ENCODE results near the gene GAS7.

GAS7 gene

DNA sequence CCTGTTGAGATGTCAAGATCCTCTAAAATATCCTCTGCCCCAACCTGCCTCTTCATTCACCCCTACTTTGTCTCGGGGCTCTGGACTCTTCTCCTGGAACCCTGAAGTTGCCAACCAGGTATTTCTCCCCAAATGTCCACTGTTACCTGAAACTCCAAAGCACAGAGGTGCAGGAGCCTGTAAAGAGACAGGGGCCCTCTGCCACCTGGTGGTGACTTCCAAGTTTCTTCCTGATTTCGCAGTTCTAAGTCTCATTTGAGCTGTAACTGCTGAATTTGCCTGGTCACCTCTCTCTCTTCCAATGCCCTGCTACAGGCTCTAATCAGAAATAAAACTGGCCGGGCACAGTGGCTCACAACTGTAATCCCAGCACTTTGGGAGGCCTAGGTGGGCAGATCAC is 216.2 kb downstream of the GAS7 start:
- in situ Hi-C loops (cut with MboI; ENCODE audit: low sequenced_read_pairs, unreplicated experiment) = no loop called here
- DNase-seq (ENCODE audit: low spot score) = peak; percentile 60
- TF ChIP-seq, protein P1, sequence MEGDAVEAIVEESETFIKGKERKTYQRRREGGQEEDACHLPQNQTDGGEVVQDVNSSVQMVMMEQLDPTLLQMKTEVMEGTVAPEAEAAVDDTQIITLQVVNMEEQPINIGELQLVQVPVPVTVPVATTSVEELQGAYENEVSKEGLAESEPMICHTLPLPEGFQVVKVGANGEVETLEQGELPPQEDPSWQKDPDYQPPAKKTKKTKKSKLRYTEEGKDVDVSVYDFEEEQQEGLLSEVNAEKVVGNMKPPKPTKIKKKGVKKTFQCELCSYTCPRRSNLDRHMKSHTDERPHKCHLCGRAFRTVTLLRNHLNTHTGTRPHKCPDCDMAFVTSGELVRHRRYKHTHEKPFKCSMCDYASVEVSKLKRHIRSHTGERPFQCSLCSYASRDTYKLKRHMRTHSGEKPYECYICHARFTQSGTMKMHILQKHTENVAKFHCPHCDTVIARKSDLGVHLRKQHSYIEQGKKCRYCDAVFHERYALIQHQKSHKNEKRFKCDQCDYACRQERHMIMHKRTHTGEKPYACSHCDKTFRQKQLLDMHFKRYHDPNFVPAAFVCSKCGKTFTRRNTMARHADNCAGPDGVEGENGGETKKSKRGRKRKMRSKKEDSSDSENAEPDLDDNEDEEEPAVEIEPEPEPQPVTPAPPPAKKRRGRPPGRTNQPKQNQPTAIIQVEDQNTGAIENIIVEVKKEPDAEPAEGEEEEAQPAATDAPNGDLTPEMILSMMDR (IDR thresholded peaks at IDR 0.05; ENCODE audit: borderline replicate concordance, control extremely low read depth, extremely low read depth, insufficient read depth, missing control alignments) = peak; percentile 28

DNA sequence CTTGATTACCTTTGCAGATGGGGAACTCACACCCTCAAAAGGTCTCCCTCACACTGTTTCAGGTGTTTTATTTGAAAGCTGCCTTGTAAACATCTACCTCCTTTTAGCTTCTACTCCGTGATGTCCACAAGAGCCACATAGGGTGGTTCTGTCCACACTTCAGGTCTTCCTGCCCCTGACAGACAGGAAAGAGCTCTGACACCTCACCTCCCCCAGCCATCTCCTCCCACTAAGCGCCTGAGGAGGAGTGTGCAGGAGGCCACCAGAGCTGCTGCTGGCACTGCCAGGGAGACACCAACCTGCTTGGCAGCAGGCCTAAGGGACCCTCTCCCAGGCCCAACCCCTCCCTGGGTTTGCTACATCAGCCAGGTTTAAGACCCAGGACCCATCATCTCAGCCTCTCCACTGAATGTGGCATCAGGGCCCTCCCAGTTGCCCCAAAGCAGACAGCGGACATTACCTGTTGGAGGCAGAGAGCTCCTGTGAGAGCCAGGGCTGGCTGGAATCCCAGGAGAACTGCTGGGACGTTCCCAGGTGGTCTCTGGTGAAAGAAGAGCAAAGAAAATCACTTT is 217.0 kb downstream of the GAS7 start:
- in situ Hi-C loops (cut with MboI; ENCODE audit: low sequenced_read_pairs, unreplicated experiment) = no loop called here
- TF ChIP-seq, protein P1 (IDR thresholded peaks at IDR 0.05; ENCODE audit: borderline replicate concordance, control extremely low read depth, extremely low read depth, insufficient read depth, missing control alignments) = no peak

DNA sequence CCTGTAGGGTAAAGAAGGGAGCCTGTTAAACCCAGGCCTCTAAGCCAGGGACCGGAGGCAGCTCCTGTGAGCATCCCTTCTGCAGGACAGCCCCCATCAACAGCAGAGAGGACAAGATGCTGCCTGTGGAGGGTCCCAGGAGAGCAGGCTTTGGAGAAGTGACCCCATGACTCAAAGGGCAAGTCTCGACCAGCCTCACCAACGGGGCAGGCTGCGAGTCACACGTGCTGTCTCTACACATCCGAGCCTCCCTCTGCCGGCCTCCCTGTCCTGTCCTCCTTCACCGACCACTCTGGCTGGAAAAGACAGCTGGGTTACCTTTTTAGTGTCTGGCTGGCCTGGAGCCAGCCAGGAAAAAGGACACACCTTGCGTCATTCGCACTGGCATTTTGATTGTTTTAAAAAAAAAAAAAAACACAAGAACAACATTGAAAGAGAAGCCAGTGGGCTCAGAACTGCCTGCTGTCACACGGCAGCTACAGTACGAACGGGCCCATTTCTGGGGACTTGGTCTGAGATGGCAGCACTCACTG is 218.9 kb downstream of the GAS7 start:
- TF ChIP-seq, protein P1 (IDR thresholded peaks at IDR 0.05; ENCODE audit: borderline replicate concordance, control extremely low read depth, extremely low read depth, insufficient read depth, missing control alignments) = no peak
- in situ Hi-C loops (cut with MboI; ENCODE audit: low sequenced_read_pairs, unreplicated experiment) = no loop called here
- no peak for DNase-seq (ENCODE audit: low spot score)

More for the DNA sequence above, 217.0 kb downstream of the GAS7 start:
- no peak for DNase-seq (ENCODE audit: low spot score)

DNA sequence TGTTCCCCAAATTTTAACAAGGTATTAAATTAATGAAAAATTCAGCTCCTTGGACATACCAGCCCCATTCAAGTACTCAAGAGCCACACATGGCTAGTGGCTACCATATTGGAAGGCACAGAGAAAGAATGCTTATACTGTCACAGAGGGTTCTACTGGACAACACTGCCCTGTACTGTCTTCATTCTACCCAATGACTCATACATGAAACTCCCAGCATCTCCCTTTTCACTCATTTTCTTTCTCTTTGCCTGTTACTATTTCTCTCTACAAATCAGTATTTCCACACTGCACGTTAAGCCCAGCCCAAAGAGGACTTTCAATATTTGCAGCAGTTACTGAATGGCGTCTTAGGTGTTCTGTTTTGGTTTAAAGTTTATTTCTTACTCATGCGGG is 221.2 kb downstream of the GAS7 start:
- no peak for DNase-seq (ENCODE audit: low spot score)
- in situ Hi-C loops (cut with MboI; ENCODE audit: low sequenced_read_pairs, unreplicated experiment) = no loop called here
- TF ChIP-seq, protein P1 (IDR thresholded peaks at IDR 0.05; ENCODE audit: borderline replicate concordance, control extremely low read depth, extremely low read depth, insufficient read depth, missing control alignments) = no peak

DNA sequence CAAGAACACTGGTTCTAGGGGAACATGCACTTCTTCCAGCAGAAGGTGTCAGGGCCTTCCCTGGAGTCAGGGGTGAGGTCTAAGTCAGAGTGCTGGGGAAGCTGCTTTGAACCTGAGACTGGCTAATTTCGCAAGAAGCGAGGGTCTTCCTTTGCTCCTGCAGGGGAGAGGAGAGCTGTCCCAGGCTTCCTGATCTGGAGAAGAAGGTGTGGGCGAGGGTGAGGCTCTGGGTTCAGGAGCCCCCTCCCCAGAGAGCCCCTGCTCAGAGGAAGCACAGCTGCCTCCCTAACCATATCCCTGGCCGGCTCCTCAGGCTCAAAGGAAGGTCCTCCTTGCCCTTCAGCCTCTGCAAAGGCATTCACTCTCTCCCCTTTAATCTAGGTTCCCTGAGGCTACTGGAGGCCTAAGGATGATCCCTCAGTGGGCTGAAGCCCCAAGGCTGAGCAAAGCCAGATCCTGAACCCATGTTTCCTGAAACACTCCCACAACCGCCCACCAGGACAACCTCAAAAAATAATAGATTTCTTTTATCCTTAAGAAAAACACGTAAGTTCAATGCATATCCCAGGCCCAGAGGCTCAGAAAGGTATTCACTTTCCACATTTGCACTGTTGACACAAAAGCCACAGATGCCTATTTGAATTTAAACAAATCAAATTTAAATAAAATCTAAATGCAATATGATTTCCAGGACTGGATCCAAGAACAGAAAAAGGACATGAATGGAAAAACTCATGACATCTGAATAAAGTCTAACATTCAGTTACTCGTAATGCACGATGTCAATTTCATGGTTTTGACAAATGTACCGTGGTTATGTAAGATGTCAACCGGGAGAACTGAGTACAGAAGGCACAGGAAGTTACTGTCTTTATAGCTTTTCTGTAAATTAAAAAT is 221.9 kb downstream of the GAS7 start:
- DNase-seq (ENCODE audit: low spot score) = no peak
- TF ChIP-seq, protein P1 (IDR thresholded peaks at IDR 0.05; ENCODE audit: borderline replicate concordance, control extremely low read depth, extremely low read depth, insufficient read depth, missing control alignments) = no peak
- in situ Hi-C loops (cut with MboI; ENCODE audit: low sequenced_read_pairs, unreplicated experiment) = no loop called here

DNA sequence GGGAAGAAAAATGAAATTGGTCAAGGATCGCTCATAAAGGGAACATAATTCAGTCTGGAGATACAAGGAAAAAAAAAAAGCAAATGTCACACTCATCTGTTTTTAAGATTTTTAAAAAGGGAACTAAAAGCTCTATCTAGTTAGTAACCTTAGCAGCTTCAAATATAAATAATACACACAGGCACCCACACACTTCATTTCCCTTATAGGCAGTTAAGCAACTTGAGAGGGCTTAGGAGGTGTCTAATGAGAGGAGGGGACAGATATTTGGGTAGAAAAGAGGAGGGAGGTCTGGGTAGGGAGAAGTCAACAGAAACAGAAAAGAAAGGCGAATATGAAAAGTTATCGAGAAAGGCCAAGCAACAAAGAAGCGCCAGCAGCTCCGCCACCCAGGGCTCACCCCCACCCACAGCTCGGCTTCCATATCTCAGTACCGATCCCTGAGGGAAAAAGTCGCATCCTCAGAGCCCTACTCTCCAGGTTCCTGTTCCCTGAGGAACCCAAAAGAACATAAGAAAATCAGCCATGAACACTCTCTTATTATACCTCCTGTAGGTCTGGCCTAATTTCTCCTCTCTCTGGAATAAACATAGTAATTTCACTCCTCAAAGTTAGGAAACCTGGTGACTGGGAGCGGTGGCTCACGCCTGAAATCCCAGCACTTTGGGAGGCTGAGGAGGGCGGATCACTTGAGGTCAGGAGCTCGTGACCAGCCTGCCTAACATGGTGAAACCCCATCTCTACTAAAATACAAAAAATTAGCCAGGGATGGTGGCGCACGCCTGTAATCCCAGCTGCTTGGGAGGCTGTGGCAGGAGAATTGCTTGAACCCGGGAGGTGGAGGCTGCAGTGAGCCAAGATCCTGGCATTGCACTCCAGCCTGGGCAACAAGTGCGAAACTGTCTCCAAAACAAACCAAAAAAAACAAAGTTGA is 223.7 kb downstream of the GAS7 start:
- no peak for DNase-seq (ENCODE audit: low spot score)
- TF ChIP-seq, protein P1 (IDR thresholded peaks at IDR 0.05; ENCODE audit: borderline replicate concordance, control extremely low read depth, extremely low read depth, insufficient read depth, missing control alignments) = no peak

More for the DNA sequence above, 223.7 kb downstream of the GAS7 start:
- in situ Hi-C loops (cut with MboI; ENCODE audit: low sequenced_read_pairs, unreplicated experiment) = loop anchor here (25.0 kb wide), 1 partner anchor 638 kb away; no protein-coding TSS in a partner anchor
